Peyer's patch (tissue), 4 donors: ENCODE results near the gene BCAS3.

Experiments
- CTCF ChIP-seq, 6 experiments: fragments of 450-650 bp in 4 of 6; fragments of 200-600 bp in 2 of 6; sonication (generic) in 1 of 6; IDR thresholded peaks; one replicate each; pipeline ENCODE4 v1.5.1; 2017 to 2019; ENCODE audit warnings: antibody characterized with exemption in 6 of 6, mild to moderate bottlenecking in 3 of 6, moderate library complexity in 1 of 6
- POLR2A ChIP-seq, 2 donors: fragments of 450-650 bp; IDR thresholded peaks; one replicate each; pipeline ENCODE4 v1.5.1; 2017; ENCODE audit warnings: antibody characterized with exemption in 2 of 2, mild to moderate bottlenecking in 2 of 2, moderate library complexity in 2 of 2

- no peak for TF ChIP-seq CTCF (IDR thresholded peaks at IDR 0.05)
- TF ChIP-seq POLR2A (IDR thresholded peaks at IDR 0.05): no peak
Observed at GRCh38 chr17:60862482-60862881, 184.8 kb downstream of the BCAS3 start.
